MM.1S (cell line): ENCODE results near the gene LDLRAD3.
A peak's percentile ranks its signal among the peaks of the same experiment; 100 is the strongest.

Experiments used
- DNase-seq: peaks from one replicate; pipeline ENCODE4 v3.0.0-alpha.2; 2015
- H2AFZ ChIP-seq: fragments of 300-600 bp; sonication (generic); 2 replicates; pipeline ENCODE4 v1.6.0; 2016; ENCODE audit warnings: antibody characterized with exemption, low read length
- H3F3A ChIP-seq: fragments of 300-600 bp; sonication (generic); 2 replicates; pipeline ENCODE4 v1.6.1; 2016; ENCODE audit warnings: mild to moderate bottlenecking, antibody characterized with exemption, low read length, moderate library complexity, mixed read lengths; ENCODE audit not compliant: insufficient read depth
- H3K27ac ChIP-seq: fragments of 300-600 bp; sonication (generic); 2 replicates; pipeline ENCODE4 v1.5.1; 2016; ENCODE audit warnings: mild to moderate bottlenecking, low read length
- H3K27me3 ChIP-seq: fragments of 300-600 bp; sonication (generic); replicated peaks from 2 replicates; pipeline ENCODE4 v1.6.0; 2016; ENCODE audit warnings: low read length; ENCODE audit not compliant: insufficient read depth
- H3K36me3 ChIP-seq: fragments of 300-600 bp; sonication (generic); replicated peaks from 2 replicates; pipeline ENCODE4 v1.6.1; 2016; ENCODE audit warnings: mild to moderate bottlenecking, low read length, mixed read lengths; ENCODE audit not compliant: insufficient read depth
- H3K4me1 ChIP-seq: fragments of 300-600 bp; sonication (generic); 2 replicates; pipeline ENCODE4 v1.6.1; 2016; ENCODE audit warnings: low read length, mixed read lengths
- H3K4me2 ChIP-seq: fragments of 300-600 bp; sonication (generic); 2 replicates; pipeline ENCODE4 v1.6.0; 2016; ENCODE audit warnings: low read depth, low read length
- H3K4me3 ChIP-seq: fragments of 300-600 bp; sonication (generic); 2 replicates; pipeline ENCODE4 v1.5.1; 2016; ENCODE audit warnings: low read length, mixed read lengths
- H3K79me2 ChIP-seq: fragments of 300-600 bp; sonication (generic); 2 replicates; pipeline ENCODE4 v1.6.1; 2016; ENCODE audit warnings: mixed run types, low read length, mixed read lengths
- H3K9ac ChIP-seq: fragments of 300-600 bp; sonication (generic); 2 replicates; pipeline ENCODE4 v1.6.1; 2016; ENCODE audit warnings: low read length, mixed read lengths
- H3K9me2 ChIP-seq: fragments of 300-600 bp; sonication (generic); replicated peaks from 2 replicates; pipeline ENCODE4 v1.6.1; 2016; ENCODE audit warnings: mild to moderate bottlenecking, low read length, mixed read lengths; ENCODE audit not compliant: insufficient read depth
- H3K9me3 ChIP-seq: fragments of 300-600 bp; sonication (generic); replicated peaks from 2 replicates; pipeline ENCODE4 v1.6.1; 2016; ENCODE audit warnings: mild to moderate bottlenecking, low read length, mixed read lengths; ENCODE audit not compliant: insufficient read depth
- H4K20me1 ChIP-seq: fragments of 300-600 bp; sonication (generic); 2 replicates; pipeline ENCODE4 v1.6.1; 2016; ENCODE audit warnings: mild to moderate bottlenecking, low read length, moderate library complexity, mixed read lengths; ENCODE audit not compliant: insufficient read depth
- EZH2 ChIP-seq: fragments of 300-600 bp; sonication (generic); optimal IDR thresholded peaks from 2 replicates; pipeline ENCODE3; 2017; ENCODE audit warnings: low read depth, mild to moderate bottlenecking, antibody characterized with exemption, low read length, mixed read lengths
- EZH2phosphoT487 ChIP-seq: fragments of 300-600 bp; sonication (generic); IDR thresholded peaks from 2 replicates; pipeline ENCODE4 v1.6.1; 2018; ENCODE audit warnings: antibody characterized with exemption, low read length
- TF ChIP-seq, protein P1 (sequence below): fragments of 300-600 bp; sonication (generic); IDR thresholded peaks from 2 replicates; pipeline ENCODE4 v1.5.1; 2016; ENCODE audit warnings: antibody characterized with exemption, low read length, mixed read lengths

LDLRAD3 gene

DNA sequence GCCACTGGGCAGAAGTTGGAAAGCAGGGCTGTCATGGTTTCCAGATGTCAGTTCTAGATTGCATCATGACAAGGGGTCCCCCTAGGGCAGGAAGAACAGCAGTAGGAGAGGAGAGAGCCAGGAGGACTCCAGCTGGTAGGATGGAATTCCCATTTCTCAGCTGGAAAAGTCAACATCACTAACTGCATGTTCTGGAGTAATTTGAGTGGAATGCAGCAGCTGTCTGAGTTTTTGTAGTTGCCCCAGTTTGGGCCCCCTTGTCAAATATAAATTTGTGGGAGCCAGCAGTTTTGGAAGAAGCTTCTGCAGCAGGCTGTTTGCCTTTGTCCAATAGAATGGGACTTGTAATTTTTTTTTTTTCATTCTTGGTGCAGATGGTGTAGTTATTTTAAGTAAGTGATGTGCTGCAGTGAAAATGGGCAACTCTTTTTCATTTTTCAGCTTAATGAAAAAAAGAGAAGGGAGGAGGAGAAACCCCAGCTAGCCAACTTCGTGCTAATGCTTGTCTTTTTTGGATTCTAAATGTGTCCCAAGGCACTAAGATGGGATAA is 86.9 kb downstream of the LDLRAD3 start:
- Histone ChIP-seq H3K27ac (no peak overlapping the region), H3K4me2 (peak overlapping the region; percentile 8; the same call in 1 of the 2 replicates), H3K4me1 (peaks cover 11% of the 10 kb centered on the region), H3K27me3 (no peaks in the 10 kb centered on the region), H3K4me3 (no peak overlapping the region), H3K9me3 (no peaks in the 10 kb centered on the region), H3K9ac (no peak overlapping the region), H3K36me3 (no peaks in the 10 kb centered on the region), H3F3A (no peaks in the 10 kb centered on the region), H2AFZ (no peak overlapping the region), H4K20me1 (no peaks in the 10 kb centered on the region), H3K9me2 (no peaks in the 10 kb centered on the region), H3K79me2 (no peaks in the 10 kb centered on the region)
- DNase-seq, result no peak
- TF ChIP-seq, protein P1, sequence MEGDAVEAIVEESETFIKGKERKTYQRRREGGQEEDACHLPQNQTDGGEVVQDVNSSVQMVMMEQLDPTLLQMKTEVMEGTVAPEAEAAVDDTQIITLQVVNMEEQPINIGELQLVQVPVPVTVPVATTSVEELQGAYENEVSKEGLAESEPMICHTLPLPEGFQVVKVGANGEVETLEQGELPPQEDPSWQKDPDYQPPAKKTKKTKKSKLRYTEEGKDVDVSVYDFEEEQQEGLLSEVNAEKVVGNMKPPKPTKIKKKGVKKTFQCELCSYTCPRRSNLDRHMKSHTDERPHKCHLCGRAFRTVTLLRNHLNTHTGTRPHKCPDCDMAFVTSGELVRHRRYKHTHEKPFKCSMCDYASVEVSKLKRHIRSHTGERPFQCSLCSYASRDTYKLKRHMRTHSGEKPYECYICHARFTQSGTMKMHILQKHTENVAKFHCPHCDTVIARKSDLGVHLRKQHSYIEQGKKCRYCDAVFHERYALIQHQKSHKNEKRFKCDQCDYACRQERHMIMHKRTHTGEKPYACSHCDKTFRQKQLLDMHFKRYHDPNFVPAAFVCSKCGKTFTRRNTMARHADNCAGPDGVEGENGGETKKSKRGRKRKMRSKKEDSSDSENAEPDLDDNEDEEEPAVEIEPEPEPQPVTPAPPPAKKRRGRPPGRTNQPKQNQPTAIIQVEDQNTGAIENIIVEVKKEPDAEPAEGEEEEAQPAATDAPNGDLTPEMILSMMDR, result no peak
- no peak for TF ChIP-seq EZH2phosphoT487
- no peak for TF ChIP-seq EZH2

DNA sequence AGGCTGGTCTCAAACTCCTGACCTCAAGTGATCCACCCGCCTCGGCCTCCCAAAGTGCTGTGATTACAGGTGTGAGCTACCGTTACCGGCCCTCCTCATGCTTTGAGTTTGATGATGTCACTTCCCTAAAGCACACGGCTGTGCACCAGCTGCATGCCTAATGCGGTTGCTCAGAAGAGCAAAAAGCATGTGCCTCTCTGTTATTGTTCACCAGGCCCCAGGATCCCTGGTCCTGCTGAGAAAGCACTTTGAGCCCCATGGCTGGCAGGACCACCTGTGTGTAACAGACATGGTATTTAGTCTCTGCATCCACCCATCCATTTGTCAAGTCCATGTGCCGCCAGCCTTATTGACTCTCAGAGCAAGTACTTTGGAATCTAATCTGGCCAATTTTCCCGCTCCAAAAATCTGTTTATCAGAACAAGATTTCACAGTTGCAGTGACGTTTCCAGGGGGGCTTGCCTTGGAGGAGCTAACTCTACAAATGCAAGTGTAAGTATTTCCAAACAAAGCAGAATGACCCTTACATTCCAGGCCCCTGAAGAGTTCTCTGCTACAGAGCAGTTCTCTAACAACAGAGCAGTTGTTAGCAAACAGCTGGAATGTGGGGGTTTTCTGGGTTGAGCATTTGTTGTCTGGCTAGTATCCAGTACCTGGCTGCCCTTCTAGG is 89.4 kb downstream of the LDLRAD3 start:
- Histone ChIP-seq H2AFZ (no peak overlapping the region), H3K4me3 (no peak overlapping the region), H3K27me3 (no peaks in the 10 kb centered on the region), H3K4me2 (no peak overlapping the region), H3K4me1 (peaks cover 11% of the 10 kb centered on the region), H3K9ac (no peak overlapping the region), H3K9me2 (no peaks in the 10 kb centered on the region), H3F3A (no peaks in the 10 kb centered on the region), H3K9me3 (no peaks in the 10 kb centered on the region), H3K27ac (no peak overlapping the region), H3K36me3 (no peaks in the 10 kb centered on the region), H3K79me2 (no peaks in the 10 kb centered on the region), H4K20me1 (no peaks in the 10 kb centered on the region)
- no peak for DNase-seq
- TF ChIP-seq, protein P1, result no peak
- TF ChIP-seq EZH2 (no peak), EZH2phosphoT487 (no peak)

DNA sequence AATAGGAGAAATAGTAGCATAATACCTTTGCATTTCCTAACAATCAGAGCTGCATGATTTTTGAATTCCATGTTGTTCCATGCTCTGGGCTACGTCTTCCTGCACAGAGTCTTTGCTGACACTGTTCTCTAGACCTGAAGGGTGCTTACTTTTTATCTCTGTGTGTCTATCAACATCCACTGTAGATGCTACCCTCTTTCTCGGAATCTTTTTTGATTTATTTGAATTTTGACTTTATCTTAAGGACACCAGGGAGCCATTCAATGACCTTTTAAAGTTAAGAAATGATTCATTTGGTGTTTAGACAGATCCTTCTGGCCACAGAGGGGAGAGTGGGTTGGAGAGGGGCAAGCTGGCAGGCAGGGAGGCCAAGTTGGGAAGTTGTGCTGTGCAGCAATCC is 90.1 kb downstream of the LDLRAD3 start:
- Histone ChIP-seq H3K4me2 (no peak overlapping the region), H3K9me3 (no peaks in the 10 kb centered on the region), H3K36me3 (no peaks in the 10 kb centered on the region), H3K27ac (no peak overlapping the region), H3F3A (no peaks in the 10 kb centered on the region), H3K27me3 (no peaks in the 10 kb centered on the region), H3K4me1 (peaks cover 11% of the 10 kb centered on the region), H3K9me2 (no peaks in the 10 kb centered on the region), H3K4me3 (no peak overlapping the region), H2AFZ (no peak overlapping the region), H3K9ac (no peak overlapping the region), H4K20me1 (no peaks in the 10 kb centered on the region), H3K79me2 (no peaks in the 10 kb centered on the region)
- TF ChIP-seq EZH2 (no peak), EZH2phosphoT487 (no peak)
- TF ChIP-seq, protein P1, result no peak
- DNase-seq, result no peak
